ENCODE results near the gene RBM6. TPM values are rescaled to one million over a fixed set of nuclear protein-coding genes. Genes with fewer than 3 reads are reported as not detected.

Gene RBM6
- total RNA-seq, 1 experiment from 2014 or later: 58.3 TPM

- ChIA-PET RAD21 (ENCODE audit: low non-redundant PET in 1 of 2, low total read pairs in 2 of 2, uncharacterized antibody in 2 of 2, unreplicated experiment in 2 of 2) (no interaction called here), CTCF (no interaction called here), POLR2A (no interaction called here)
- Histone ChIP-seq H3K9ac (ENCODE audit: low read length) (no peak overlapping the region), H2AFZ (ENCODE audit: low read depth, low read length, poor library complexity, severe bottlenecking) (no peak overlapping the region), H4K20me1 (ENCODE audit: insufficient read depth) (peaks cover 4% of the 10 kb centered on the region; the same call in 1 of the 2 replicates), H3K9me2 (ENCODE audit: insufficient read depth) (no peaks in the 10 kb centered on the region), H3K4me1 (ENCODE audit: control insufficient read depth in 1 of 2, insufficient read depth in 2 of 2, low read length in 2 of 2) (no peaks in the 10 kb centered on the region), H3K79me2 (ENCODE audit: insufficient read depth, low read length) (peaks cover 27% of the 10 kb centered on the region; the same call in 1 of the 2 replicates), H3K36me3 (ENCODE audit: control insufficient read depth in 1 of 2, insufficient read depth in 2 of 2, low read length in 2 of 2) (peaks cover 0 to 4% of the 10 kb centered on the region in 2 experiments; a peak in 1 of 4 replicates), H3K27ac (ENCODE audit: low read depth, low read length) (no peak overlapping the region), H3K4me3 (replicated peaks in 1 of 2; ENCODE audit: low read depth in 1 of 2, low read length in 2 of 2) (no peak overlapping the region), H3K27me3 (ENCODE audit: insufficient read depth, low read length) (no peaks in the 10 kb centered on the region), H3K4me2 (ENCODE audit: low read length) (no peak overlapping the region), H3K9me3 (ENCODE audit: control insufficient read depth in 1 of 2, insufficient read depth in 1 of 2, low read depth in 1 of 2, low read length in 2 of 2) (no peaks in the 10 kb centered on the region)
- intact Hi-C loops (cut with micrococcal nuclease): no loop called here
- no peak for DNase-seq (ENCODE audit: low read depth, low spot score)
- ATAC-seq: no peak
- TF ChIP-seq CTCF (IDR thresholded peaks at IDR 0.05 in 2 of 3, conservative IDR thresholded peaks at IDR 0.05 in 1 of 3; ENCODE audit: borderline replicate concordance in 1 of 3, insufficient read depth in 1 of 3, low read depth in 2 of 3, low read length in 2 of 3) (no peak), EZH2phosphoT487 (IDR thresholded peaks at IDR 0.05; ENCODE audit: borderline replicate concordance) (no peak), ZNF274 (IDR thresholded peaks at IDR 0.05; ENCODE audit: low read depth, low read length) (no peak), EZH2 (IDR thresholded peaks at IDR 0.05) (no peak), CEBPB (IDR thresholded peaks at IDR 0.05; ENCODE audit: low read depth) (no peak), SIN3A (IDR thresholded peaks at IDR 0.05; ENCODE audit: low read depth) (no peak), ELF1 (IDR thresholded peaks at IDR 0.05; ENCODE audit: borderline replicate concordance, low read depth) (no peak), SP1 (IDR thresholded peaks at IDR 0.05; ENCODE audit: low read depth) (no peak), ZBTB33 (IDR thresholded peaks at IDR 0.05; ENCODE audit: extremely low read depth, insufficient replicate concordance, low read length) (no peak), TCF7L2 (IDR thresholded peaks at IDR 0.05; ENCODE audit: borderline replicate concordance, extremely low read depth, insufficient read depth, insufficient read length) (no peak), YY1 (IDR thresholded peaks at IDR 0.05; ENCODE audit: extremely low read depth, insufficient replicate concordance, low read depth, low read length) (no peak), CBX3 (IDR thresholded peaks at IDR 0.05; ENCODE audit: low read depth) (no peak), POLR2AphosphoS5 (IDR thresholded peaks at IDR 0.05; ENCODE audit: low read depth, low read length) (no peak), JUND (IDR thresholded peaks at IDR 0.05) (no peak), POLR2A (IDR thresholded peaks at IDR 0.05; ENCODE audit: borderline replicate concordance, extremely low read depth, insufficient read depth, insufficient read length) (no peak), RAD21 (IDR thresholded peaks at IDR 0.05; ENCODE audit: low read depth) (no peak)
- TF ChIP-seq, protein P1, sequence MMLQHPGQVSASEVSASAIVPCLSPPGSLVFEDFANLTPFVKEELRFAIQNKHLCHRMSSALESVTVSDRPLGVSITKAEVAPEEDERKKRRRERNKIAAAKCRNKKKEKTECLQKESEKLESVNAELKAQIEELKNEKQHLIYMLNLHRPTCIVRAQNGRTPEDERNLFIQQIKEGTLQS (IDR thresholded peaks at IDR 0.05): no peak
- BruUV-seq (replicated peaks): no TSS peak
Measured at GRCh38 chr3:49996016-49996415, 56.1 kb downstream of the RBM6 start.
